OCI-LY7 (cell line): ENCODE results near the gene RFX6. TPM values are rescaled to one million over a fixed set of nuclear protein-coding genes. Genes with fewer than 3 reads are reported as not detected.

ENCODE experiments used
- BruUV-seq: library from RNA; stranded (reverse); fragments of 400-500 nt; replicated peaks from 2 replicates; lab custom pipeline; 2021; lab: Mats Ljungman, UMichigan
- CTCF ChIA-PET: fragments of 300-600 bp; sonication (Branson Sonifier 250); formaldehyde crosslinking; loops from one replicate; lab custom pipeline; 2022; ENCODE audit warnings: antibody characterized with exemption; ENCODE audit not compliant: unreplicated experiment; lab: Charles Lee
- POLR2A ChIA-PET: fragments of 300-600 bp; sonication (Branson Sonifier 250); formaldehyde crosslinking; loops from one replicate; lab custom pipeline; 2022; ENCODE audit warnings: antibody characterized with exemption; lab: Charles Lee
- DNase-seq: peaks from one replicate; pipeline ENCODE4 v3.0.0-alpha.2; 2015; ENCODE audit warnings: low spot score
- H2AFZ ChIP-seq: fragments of 200-600 bp; sonication (generic), shearing (Covaris generic); 2 replicates; pipeline ENCODE4 v1.6.1; 2014; ENCODE audit warnings: mild to moderate bottlenecking, antibody characterized with exemption, low read length, moderate library complexity
- H3K27ac ChIP-seq: fragments of 200-600 bp; sonication (generic); 2 replicates; pipeline ENCODE4 v1.5.1; 2014; ENCODE audit warnings: mixed run types, low read depth, mild to moderate bottlenecking, moderate library complexity, low read length, inconsistent platforms; ENCODE audit not compliant: poor library complexity, severe bottlenecking
- H3K36me3 ChIP-seq: fragments of 200-600 bp; sonication (generic); 2 replicates; pipeline ENCODE4 v1.6.1; 2014; ENCODE audit warnings: mild to moderate bottlenecking, antibody characterized with exemption, low read length, moderate library complexity, mixed read lengths; ENCODE audit not compliant: insufficient read depth
- H3K4me1 ChIP-seq: fragments of 200-600 bp; sonication (generic); 2 replicates; pipeline ENCODE4 v1.5.1; 2014; ENCODE audit warnings: mild to moderate bottlenecking, low read length; ENCODE audit not compliant: insufficient read depth, poor library complexity, severe bottlenecking
- H3K4me2 ChIP-seq: fragments of 200-600 bp; sonication (generic); 2 replicates; pipeline ENCODE4 v1.6.1; 2014; ENCODE audit warnings: mild to moderate bottlenecking, low read length
- H3K4me3 ChIP-seq: fragments of 200-600 bp; sonication (generic); 2 replicates; pipeline ENCODE4 v1.5.1; 2014; ENCODE audit warnings: mild to moderate bottlenecking, low read depth, low read length; ENCODE audit not compliant: poor library complexity, severe bottlenecking
- H3K79me2 ChIP-seq: fragments of 200-600 bp; sonication (generic); 2 replicates; pipeline ENCODE4 v1.6.1; 2016; ENCODE audit warnings: low read depth, mild to moderate bottlenecking, low read length, moderate library complexity, mixed read lengths; ENCODE audit not compliant: insufficient read depth
- H3K9me2 ChIP-seq: fragments of 200-600 bp; sonication (generic); 2 replicates; pipeline ENCODE4 v1.6.1; 2016; ENCODE audit warnings: mild to moderate bottlenecking, low read length, mixed read lengths; ENCODE audit not compliant: insufficient read depth
- H3K9me3 ChIP-seq: fragments of 200-600 bp; sonication (generic); 2 replicates; pipeline ENCODE4 v1.6.1; 2014; ENCODE audit warnings: mild to moderate bottlenecking, mixed run types, low read length, mixed read lengths
- H4K20me1 ChIP-seq: fragments of 200-600 bp; sonication (generic); 2 replicates; pipeline ENCODE4 v1.6.1; 2014; ENCODE audit warnings: mild to moderate bottlenecking, antibody characterized with exemption, low read length, moderate library complexity, mixed read lengths; ENCODE audit not compliant: insufficient read depth
- CTCF ChIP-seq: fragments of 200-600 bp; sonication (generic); conservative IDR thresholded peaks from 2 replicates; pipeline ENCODE4 v1.5.1; 2014; ENCODE audit warnings: mild to moderate bottlenecking, antibody characterized with exemption, low read length, moderate library complexity, mixed read lengths
- EZH2phosphoT487 ChIP-seq: fragments of 200-600 bp; sonication (generic); IDR thresholded peaks from 2 replicates; pipeline ENCODE4 v1.6.1; 2018; ENCODE audit warnings: low read depth, borderline replicate concordance, mild to moderate bottlenecking, mixed run types, antibody characterized with exemption, low read length, moderate library complexity, mixed read lengths
- intact Hi-C: fragments of 100-400 bp; cut with micrococcal nuclease; formaldehyde crosslinking; loops from one replicate; pipeline ENCODE4 v1.10.0; 2022; ENCODE audit not compliant: unreplicated experiment
- total RNA-seq, 2 experiments: library from RNA; depleted of rRNA in 1 of 2; stranded (reverse); fragments of >200 nt in 1 of 2; shearing (Covaris generic) in 1 of 2; gene quantifications; 2 replicates each; pipeline ENCODE4 v1.2.3, GENCODE V29; 2014 to 2022

Gene RFX6
- total RNA-seq, 2 experiments from 2014 or later, result not detected

- no TSS peak for BruUV-seq
- Histone ChIP-seq H3K4me2 (no peak overlapping the region), H3K9me3 (no peaks in the 10 kb centered on the region)
Observed at GRCh38 chr6:116884530-116884929, 7.5 kb downstream of the RFX6 start.

DNA sequence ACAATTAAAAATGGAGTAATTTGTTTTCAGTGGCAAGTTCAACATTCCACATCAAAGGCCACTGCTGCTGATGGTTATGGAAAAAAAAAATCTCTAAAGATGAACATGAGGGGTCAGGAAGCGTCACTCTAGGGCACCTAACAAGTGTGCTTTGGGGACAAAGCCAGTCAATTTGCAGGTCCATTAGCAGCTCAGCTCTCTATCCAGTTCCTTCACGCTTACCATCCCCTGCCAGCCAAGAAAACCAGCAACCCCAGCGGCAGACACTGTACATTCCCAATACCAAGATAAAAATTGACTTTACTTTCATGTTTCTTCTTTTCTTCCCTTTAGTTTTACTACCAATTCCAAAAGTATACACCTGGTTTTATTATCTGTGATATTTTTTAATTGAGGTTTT is 10.1 kb downstream of the RFX6 start:
- Histone ChIP-seq H3K4me2 (no peak overlapping the region), H3K79me2 (no peaks in the 10 kb centered on the region), H3K27ac (no peak overlapping the region), H3K36me3 (no peaks in the 10 kb centered on the region), H3K4me3 (no peak overlapping the region), H2AFZ (no peak overlapping the region), H4K20me1 (no peaks in the 10 kb centered on the region), H3K9me3 (no peaks in the 10 kb centered on the region), H3K9me2 (no peaks in the 10 kb centered on the region), H3K4me1 (no peaks in the 10 kb centered on the region)
- intact Hi-C loops, result no loop called here
- CTCF ChIA-PET, result no interaction called here
- POLR2A ChIA-PET, result no interaction called here
- no TSS peak for BruUV-seq
- no peak for TF ChIP-seq CTCF
- no peak for TF ChIP-seq EZH2phosphoT487
- DNase-seq, result no peak

More at GRCh38 chr6:116884530-116884929, 7.5 kb downstream of the RFX6 start:
- H3K4me1 ChIP-seq, result no peaks in the 10 kb centered on the region
- TF ChIP-seq EZH2phosphoT487 (no peak), CTCF (no peak)
- H4K20me1 ChIP-seq, result no peaks in the 10 kb centered on the region
- no peak overlapping the region for H2AFZ ChIP-seq
- intact Hi-C loops, result no loop called here
- H3K9me2 ChIP-seq, result no peaks in the 10 kb centered on the region
- DNase-seq, result no peak
- CTCF ChIA-PET, result no interaction called here
- H3K36me3 ChIP-seq, result no peaks in the 10 kb centered on the region
- no peak overlapping the region for H3K27ac ChIP-seq
- POLR2A ChIA-PET, result no interaction called here
- H3K4me3 ChIP-seq, result no peak overlapping the region
- H3K79me2 ChIP-seq, result no peaks in the 10 kb centered on the region

DNA sequence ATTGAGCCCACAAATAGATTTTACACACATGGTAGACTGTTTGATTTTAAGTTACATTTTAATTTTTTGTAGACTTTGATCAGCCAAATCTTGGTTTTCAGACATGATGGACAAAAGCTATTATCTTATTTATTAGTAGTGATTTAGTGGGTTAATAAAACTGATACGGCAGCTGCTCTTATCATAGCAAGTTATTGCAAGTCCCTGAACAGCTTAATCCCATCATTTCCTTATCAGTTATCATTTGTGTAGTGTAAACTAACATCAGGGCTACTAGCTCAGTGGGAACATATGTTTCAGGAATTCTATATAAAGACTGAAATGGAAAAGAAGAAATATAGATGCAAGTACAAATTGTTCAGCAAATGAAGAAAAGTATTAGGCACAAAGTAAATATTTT is 10.9 kb downstream of the RFX6 start:
- no peak overlapping the region for H3K4me2 ChIP-seq
- intact Hi-C loops, result no loop called here
- no peaks in the 10 kb centered on the region for H4K20me1 ChIP-seq
- no peak for DNase-seq
- ChIA-PET POLR2A (no interaction called here), CTCF (no interaction called here)
- no peaks in the 10 kb centered on the region for H3K36me3 ChIP-seq
- H3K4me1 ChIP-seq, result no peaks in the 10 kb centered on the region
- BruUV-seq, result no TSS peak
- no peak overlapping the region for H2AFZ ChIP-seq
- no peak overlapping the region for H3K27ac ChIP-seq
- H3K4me3 ChIP-seq, result no peak overlapping the region
- no peaks in the 10 kb centered on the region for H3K79me2 ChIP-seq
- no peaks in the 10 kb centered on the region for H3K9me3 ChIP-seq
- H3K9me2 ChIP-seq, result no peaks in the 10 kb centered on the region
- TF ChIP-seq EZH2phosphoT487, result no peak
